ENCODE data around the gene TLL2.

GRCh38 chr10:96380821-96381220 lies 132.9 kb downstream of the TLL2 start:
- TF ChIP-seq CTCF (conservative IDR thresholded peaks at IDR 0.05; ENCODE audit: low read depth, low read length) (no peak), EZH2 (IDR thresholded peaks at IDR 0.05; ENCODE audit: borderline replicate concordance, low read depth, low read length, poor library complexity, severe bottlenecking) (no peak)
